ENCODE measurements around the gene DNAH11. TPM values are rescaled to one million over a fixed set of nuclear protein-coding genes. Genes with fewer than 3 reads are reported as not detected.

The DNAH11 gene
- polyA plus RNA-seq, 1 experiment = 0.59 TPM

DNA sequence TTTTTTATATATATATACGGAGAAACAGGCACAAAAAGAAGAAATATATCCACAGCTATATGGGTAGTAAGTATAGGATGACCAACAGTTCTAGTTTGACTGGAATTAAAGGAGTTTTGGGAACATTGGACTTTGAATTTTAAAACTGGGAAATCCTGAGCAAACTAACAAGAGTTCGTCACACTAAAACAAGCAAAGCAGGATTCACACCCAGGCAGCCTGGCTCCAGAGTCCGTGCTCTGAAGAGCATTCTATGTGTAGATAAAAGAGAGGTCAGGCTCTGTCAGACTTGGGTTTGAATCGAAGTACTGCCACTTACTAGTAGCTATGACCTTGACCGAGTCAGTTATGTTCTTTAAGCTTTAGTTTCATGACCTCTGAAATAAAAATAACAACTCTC, 191.0 kb downstream of the DNAH11 start:
- DNase-seq (ENCODE audit: low read depth) = no peak
- H3K4me3 ChIP-seq (ENCODE audit: low read depth, low read length) = no peak overlapping the region
- no peak for TF ChIP-seq CTCF (IDR thresholded peaks at IDR 0.05; ENCODE audit: insufficient read depth, low read depth, low read length)
- no peaks in the 10 kb centered on the region for H3K36me3 ChIP-seq (ENCODE audit: control insufficient read depth, insufficient read depth, low read length)
- ChIA-PET CTCF (no interaction called here), POLR2A (no interaction called here)
- no peaks in the 10 kb centered on the region for H3K27me3 ChIP-seq (ENCODE audit: control insufficient read depth, insufficient read depth, low read length)

GRCh38 chr7:21743493-21743892, 200.7 kb downstream of the DNAH11 start:
- Histone ChIP-seq H3K36me3 (ENCODE audit: control insufficient read depth, insufficient read depth, low read length) (no peaks in the 10 kb centered on the region), H3K4me3 (ENCODE audit: low read depth, low read length) (no peak overlapping the region), H3K27me3 (ENCODE audit: control insufficient read depth, insufficient read depth, low read length) (no peaks in the 10 kb centered on the region)
- ChIA-PET CTCF (no interaction called here), POLR2A (no interaction called here)
- no peak for TF ChIP-seq CTCF (IDR thresholded peaks at IDR 0.05; ENCODE audit: insufficient read depth, low read depth, low read length)
- no peak for DNase-seq (ENCODE audit: low read depth)

GRCh38 chr7:21746949-21747348, 204.1 kb downstream of the DNAH11 start:
- no peaks in the 10 kb centered on the region for H3K27me3 ChIP-seq (ENCODE audit: control insufficient read depth, insufficient read depth, low read length)
- no peak overlapping the region for H3K4me3 ChIP-seq (ENCODE audit: low read depth, low read length)
- ChIA-PET CTCF (no interaction called here), POLR2A (no interaction called here)
- no peak for DNase-seq (ENCODE audit: low read depth)
- H3K36me3 ChIP-seq (ENCODE audit: control insufficient read depth, insufficient read depth, low read length) = no peaks in the 10 kb centered on the region
- no peak for TF ChIP-seq CTCF (IDR thresholded peaks at IDR 0.05; ENCODE audit: insufficient read depth, low read depth, low read length)

GRCh38 chr7:21747806-21748205, 205.0 kb downstream of the DNAH11 start:
- CTCF ChIA-PET = no interaction called here
- Histone ChIP-seq H3K36me3 (ENCODE audit: control insufficient read depth, insufficient read depth, low read length) (no peaks in the 10 kb centered on the region), H3K4me3 (ENCODE audit: low read depth, low read length) (no peak overlapping the region), H3K27me3 (ENCODE audit: control insufficient read depth, insufficient read depth, low read length) (no peaks in the 10 kb centered on the region)
- POLR2A ChIA-PET = no interaction called here
- DNase-seq (ENCODE audit: low read depth) = no peak
- TF ChIP-seq CTCF (IDR thresholded peaks at IDR 0.05; ENCODE audit: insufficient read depth, low read depth, low read length) = no peak

DNA sequence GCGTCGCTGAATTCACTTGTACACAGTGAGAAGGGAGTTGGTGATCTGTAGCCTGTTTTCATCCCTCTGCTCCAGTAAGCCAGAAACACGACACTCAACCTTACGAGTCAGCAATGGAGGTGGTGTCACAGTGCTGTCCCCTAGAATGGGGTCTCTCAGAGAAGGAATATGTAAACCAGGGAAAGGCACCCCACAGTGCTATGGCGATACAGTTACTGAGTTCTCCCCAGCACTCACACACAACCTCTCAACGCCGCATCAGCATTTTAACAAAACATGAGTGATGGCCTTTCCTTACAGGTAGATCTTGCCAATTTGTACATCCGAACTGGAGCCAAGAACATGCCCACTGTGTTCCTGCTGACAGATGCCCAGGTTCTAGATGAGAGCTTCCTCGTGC, 206.5 kb downstream of the DNAH11 start:
- CTCF ChIA-PET = no interaction called here
- Histone ChIP-seq H3K4me3 (ENCODE audit: low read depth, low read length) (no peak overlapping the region), H3K27me3 (ENCODE audit: control insufficient read depth, insufficient read depth, low read length) (no peaks in the 10 kb centered on the region), H3K36me3 (ENCODE audit: control insufficient read depth, insufficient read depth, low read length) (no peaks in the 10 kb centered on the region)
- DNase-seq (ENCODE audit: low read depth) = no peak
- POLR2A ChIA-PET = no interaction called here
- TF ChIP-seq CTCF (IDR thresholded peaks at IDR 0.05; ENCODE audit: insufficient read depth, low read depth, low read length) = no peak
